ENCODE measurements around the gene LRRC4C.

Gene LRRC4C

DNA sequence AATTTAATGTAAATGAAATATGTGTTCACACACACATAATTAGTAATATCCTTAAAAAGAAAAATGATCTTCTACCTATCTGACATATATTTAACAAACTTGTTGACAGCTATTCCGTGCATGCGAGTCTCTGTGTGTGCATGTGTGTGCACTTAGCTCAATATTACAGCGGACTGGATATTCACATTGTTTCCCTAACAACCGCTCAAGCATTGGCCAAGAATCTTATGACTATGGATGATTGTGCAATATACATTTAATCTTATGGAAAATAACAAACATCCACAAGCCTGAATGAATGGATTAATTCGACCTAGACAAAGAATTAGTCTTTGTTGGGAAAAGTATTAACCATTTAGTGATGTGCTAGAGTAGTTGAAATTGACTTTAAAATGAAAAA is 1078.6 kb downstream of the LRRC4C start:
- TF ChIP-seq, protein P1, sequence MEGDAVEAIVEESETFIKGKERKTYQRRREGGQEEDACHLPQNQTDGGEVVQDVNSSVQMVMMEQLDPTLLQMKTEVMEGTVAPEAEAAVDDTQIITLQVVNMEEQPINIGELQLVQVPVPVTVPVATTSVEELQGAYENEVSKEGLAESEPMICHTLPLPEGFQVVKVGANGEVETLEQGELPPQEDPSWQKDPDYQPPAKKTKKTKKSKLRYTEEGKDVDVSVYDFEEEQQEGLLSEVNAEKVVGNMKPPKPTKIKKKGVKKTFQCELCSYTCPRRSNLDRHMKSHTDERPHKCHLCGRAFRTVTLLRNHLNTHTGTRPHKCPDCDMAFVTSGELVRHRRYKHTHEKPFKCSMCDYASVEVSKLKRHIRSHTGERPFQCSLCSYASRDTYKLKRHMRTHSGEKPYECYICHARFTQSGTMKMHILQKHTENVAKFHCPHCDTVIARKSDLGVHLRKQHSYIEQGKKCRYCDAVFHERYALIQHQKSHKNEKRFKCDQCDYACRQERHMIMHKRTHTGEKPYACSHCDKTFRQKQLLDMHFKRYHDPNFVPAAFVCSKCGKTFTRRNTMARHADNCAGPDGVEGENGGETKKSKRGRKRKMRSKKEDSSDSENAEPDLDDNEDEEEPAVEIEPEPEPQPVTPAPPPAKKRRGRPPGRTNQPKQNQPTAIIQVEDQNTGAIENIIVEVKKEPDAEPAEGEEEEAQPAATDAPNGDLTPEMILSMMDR (conservative IDR thresholded peaks at IDR 0.05; ENCODE audit: low read length), result no peak
- no peak for DNase-seq (ENCODE audit: low read depth)
- H3K4me3 ChIP-seq (ENCODE audit: low read length), result no peak overlapping the region

DNA sequence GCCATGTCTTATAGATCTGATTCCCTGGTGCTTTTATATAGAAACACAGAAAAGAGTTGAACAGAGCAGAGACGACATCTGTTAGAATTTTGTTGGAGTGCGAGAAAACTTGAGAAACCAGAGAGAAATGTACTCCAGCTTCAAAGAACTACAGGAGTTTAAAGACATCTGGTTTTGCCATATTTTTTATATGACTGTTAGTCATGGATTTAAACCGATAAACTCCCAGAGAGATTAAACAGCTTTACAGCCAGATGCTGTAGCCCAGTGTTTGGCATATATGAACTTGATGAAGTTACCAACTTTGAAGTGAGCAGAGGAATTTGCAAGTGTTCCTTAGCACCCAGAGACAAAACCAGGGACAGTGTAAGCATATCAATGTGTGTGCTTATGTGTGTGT is 1083.1 kb downstream of the LRRC4C start:
- DNase-seq (ENCODE audit: low read depth), result peak; percentile 17
- no peak overlapping the region for H3K4me3 ChIP-seq (ENCODE audit: low read length)
- TF ChIP-seq, protein P1 (conservative IDR thresholded peaks at IDR 0.05; ENCODE audit: low read length), result no peak

DNA sequence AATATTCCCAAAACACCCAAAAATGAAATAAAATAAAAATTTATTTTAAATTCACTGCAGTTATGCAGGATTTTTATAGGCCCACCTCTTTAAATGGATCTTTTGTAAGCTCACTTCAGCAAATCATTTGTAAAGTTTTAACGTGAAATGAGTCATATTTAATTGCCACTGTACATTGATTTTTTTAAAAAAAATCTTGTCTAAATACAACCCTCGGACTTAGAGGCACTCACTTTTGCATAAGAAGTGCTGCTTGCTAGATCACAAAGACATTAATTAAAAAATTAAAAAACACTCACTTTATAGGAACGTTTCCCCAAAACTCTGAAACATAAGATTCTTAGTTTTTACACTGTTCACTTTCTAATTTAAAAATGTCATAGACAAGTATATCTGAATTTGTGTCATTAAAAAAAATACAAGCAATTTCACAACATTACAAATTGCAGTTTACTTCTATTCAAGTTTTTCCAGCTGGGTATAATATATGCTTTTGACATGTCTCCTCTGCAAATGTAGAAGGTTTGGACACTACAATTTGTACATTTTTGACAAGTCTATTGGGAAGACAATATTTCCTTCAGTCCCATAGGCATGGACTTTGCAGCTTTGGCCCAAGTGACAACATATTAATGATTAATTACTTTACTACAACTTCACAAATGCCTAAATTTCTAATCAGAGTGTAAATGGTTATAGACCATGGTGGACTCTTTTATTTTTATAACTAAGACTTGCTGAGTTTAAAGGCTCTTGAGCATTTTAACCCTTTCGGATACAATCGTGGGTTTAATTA is 1088.4 kb downstream of the LRRC4C start:
- H3K4me3 ChIP-seq (ENCODE audit: low read length), result no peak overlapping the region
- no peak for DNase-seq (ENCODE audit: low read depth)
- TF ChIP-seq, protein P1 (conservative IDR thresholded peaks at IDR 0.05; ENCODE audit: low read length), result no peak

- DNase-seq (ENCODE audit: low read depth), result no peak
- TF ChIP-seq, protein P1 (conservative IDR thresholded peaks at IDR 0.05; ENCODE audit: low read length), result no peak
- no peak overlapping the region for H3K4me3 ChIP-seq (ENCODE audit: low read length)
Observed at GRCh38 chr11:40360206-40360798, 1099.2 kb downstream of the LRRC4C start.

DNA sequence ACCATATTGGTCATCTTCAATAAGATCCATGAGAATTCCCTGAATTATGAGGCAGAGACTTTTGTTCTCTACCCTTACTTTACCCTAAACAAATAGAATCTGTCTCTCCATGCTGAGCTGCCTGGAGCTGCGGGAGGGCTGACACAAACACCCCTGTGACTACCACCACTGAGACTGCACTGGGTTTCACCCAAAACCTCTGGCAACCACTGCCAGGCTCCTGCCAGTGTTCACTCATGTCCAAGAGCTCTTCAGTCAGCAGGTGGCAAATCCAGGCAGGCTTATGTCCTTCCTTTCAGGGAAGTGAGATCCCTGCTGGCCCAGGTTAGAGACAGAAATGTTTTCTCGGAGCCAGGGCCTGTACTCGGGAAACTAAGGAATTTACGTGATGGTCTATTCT is 1105.3 kb downstream of the LRRC4C start:
- no peak for DNase-seq (ENCODE audit: low read depth)
- TF ChIP-seq, protein P1 (conservative IDR thresholded peaks at IDR 0.05; ENCODE audit: low read length), result no peak
- H3K4me3 ChIP-seq (ENCODE audit: low read length), result no peak overlapping the region

GRCh38 chr11:40340911-40341310 is 1118.5 kb downstream of the LRRC4C start:
- TF ChIP-seq, protein P1 (conservative IDR thresholded peaks at IDR 0.05; ENCODE audit: low read length), result no peak
- H3K4me3 ChIP-seq (ENCODE audit: low read length), result no peak overlapping the region
- DNase-seq (ENCODE audit: low read depth), result no peak

GRCh38 chr11:40338739-40339138 is 1120.7 kb downstream of the LRRC4C start:
- TF ChIP-seq, protein P1 (conservative IDR thresholded peaks at IDR 0.05; ENCODE audit: low read length), result no peak
- DNase-seq (ENCODE audit: low read depth), result peak; percentile 49
- no peak overlapping the region for H3K4me3 ChIP-seq (ENCODE audit: low read length)

Measured in AG10803 (cell line).